Parathyroid adenoma (tissue), 2 donors: Measurements from ENCODE around the gene BBS9.

ENCODE experiments used
- H2AFZ ChIP-seq: fragments of 300-600 bp; sonication (generic); one replicate; pipeline ENCODE4 v1.7.0; 2017; ENCODE audit warnings: antibody characterized with exemption, mild to moderate bottlenecking
- H3K27ac ChIP-seq: fragments of 300-600 bp; sonication (generic); one replicate; pipeline ENCODE4 v1.7.0; 2017
- H3K27me3 ChIP-seq: fragments of 300-600 bp; sonication (generic); one replicate; pipeline ENCODE4 v1.7.0; 2017; ENCODE audit warnings: low read length; ENCODE audit not compliant: control insufficient read depth, insufficient read depth
- H3K36me3 ChIP-seq: fragments of 300-600 bp; sonication (generic); one replicate; pipeline ENCODE4 v1.7.0; 2017; ENCODE audit warnings: low read length; ENCODE audit not compliant: control insufficient read depth, insufficient read depth
- H3K4me1 ChIP-seq: fragments of 300-600 bp; sonication (generic); one replicate; pipeline ENCODE4 v1.7.0; 2017; ENCODE audit warnings: control low read depth
- H3K4me2 ChIP-seq: fragments of 300-600 bp; sonication (generic); one replicate; pipeline ENCODE4 v1.7.0; 2017; ENCODE audit warnings: low read length
- H3K4me3 ChIP-seq: fragments of 300-600 bp; sonication (generic); one replicate; pipeline ENCODE4 v1.7.0; 2017; ENCODE audit warnings: low read depth, low read length
- H3K79me2 ChIP-seq: fragments of 300-600 bp; sonication (generic); one replicate; pipeline ENCODE4 v1.7.0; 2017; ENCODE audit warnings: control low read depth
- H3K9ac ChIP-seq: fragments of 300-600 bp; sonication (generic); one replicate; pipeline ENCODE4 v1.7.0; 2017; ENCODE audit warnings: mild to moderate bottlenecking
- H3K9me3 ChIP-seq: fragments of 300-600 bp; sonication (generic); one replicate; pipeline ENCODE4 v1.7.0; 2017; ENCODE audit warnings: low read length; ENCODE audit not compliant: control insufficient read depth
- TF ChIP-seq, protein P1 (sequence below): fragments of 300-600 bp; sonication (generic); IDR thresholded peaks from one replicate; pipeline ENCODE4 v1.7.0; 2017; ENCODE audit warnings: antibody characterized with exemption, mild to moderate bottlenecking
- donor health status: primary hyperparathyroidism.

The BBS9 gene

DNA sequence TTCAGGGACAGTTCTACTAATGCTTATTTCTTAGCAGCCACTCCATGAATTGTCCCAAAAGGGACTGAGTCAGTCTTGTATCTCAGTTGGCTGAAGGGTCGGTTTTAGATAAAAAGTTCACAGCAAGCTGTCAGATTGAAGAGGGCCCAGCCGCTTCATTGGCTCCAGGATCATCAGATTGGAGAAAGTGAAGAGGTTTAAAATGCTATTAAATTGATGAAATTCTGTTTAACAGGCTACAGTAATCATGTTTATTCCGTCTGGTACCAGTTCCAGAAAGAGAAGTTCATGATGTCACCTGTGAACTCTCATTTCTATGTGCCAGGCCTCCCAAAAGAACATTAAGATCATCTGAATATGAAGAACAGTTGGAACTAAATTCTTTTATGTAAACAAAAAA is 481.6 kb downstream of the BBS9 start:
- Histone ChIP-seq H2AFZ (no peak overlapping the region), H3K36me3 (no peaks in the 10 kb centered on the region), H3K4me3 (no peak overlapping the region), H3K27me3 (no peaks in the 10 kb centered on the region), H3K79me2 (no peaks in the 10 kb centered on the region), H3K9ac (no peak overlapping the region), H3K27ac (no peak overlapping the region), H3K9me3 (no peaks in the 10 kb centered on the region), H3K4me1 (no peaks in the 10 kb centered on the region), H3K4me2 (no peak overlapping the region)
- TF ChIP-seq, protein P1, sequence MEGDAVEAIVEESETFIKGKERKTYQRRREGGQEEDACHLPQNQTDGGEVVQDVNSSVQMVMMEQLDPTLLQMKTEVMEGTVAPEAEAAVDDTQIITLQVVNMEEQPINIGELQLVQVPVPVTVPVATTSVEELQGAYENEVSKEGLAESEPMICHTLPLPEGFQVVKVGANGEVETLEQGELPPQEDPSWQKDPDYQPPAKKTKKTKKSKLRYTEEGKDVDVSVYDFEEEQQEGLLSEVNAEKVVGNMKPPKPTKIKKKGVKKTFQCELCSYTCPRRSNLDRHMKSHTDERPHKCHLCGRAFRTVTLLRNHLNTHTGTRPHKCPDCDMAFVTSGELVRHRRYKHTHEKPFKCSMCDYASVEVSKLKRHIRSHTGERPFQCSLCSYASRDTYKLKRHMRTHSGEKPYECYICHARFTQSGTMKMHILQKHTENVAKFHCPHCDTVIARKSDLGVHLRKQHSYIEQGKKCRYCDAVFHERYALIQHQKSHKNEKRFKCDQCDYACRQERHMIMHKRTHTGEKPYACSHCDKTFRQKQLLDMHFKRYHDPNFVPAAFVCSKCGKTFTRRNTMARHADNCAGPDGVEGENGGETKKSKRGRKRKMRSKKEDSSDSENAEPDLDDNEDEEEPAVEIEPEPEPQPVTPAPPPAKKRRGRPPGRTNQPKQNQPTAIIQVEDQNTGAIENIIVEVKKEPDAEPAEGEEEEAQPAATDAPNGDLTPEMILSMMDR = no peak

DNA sequence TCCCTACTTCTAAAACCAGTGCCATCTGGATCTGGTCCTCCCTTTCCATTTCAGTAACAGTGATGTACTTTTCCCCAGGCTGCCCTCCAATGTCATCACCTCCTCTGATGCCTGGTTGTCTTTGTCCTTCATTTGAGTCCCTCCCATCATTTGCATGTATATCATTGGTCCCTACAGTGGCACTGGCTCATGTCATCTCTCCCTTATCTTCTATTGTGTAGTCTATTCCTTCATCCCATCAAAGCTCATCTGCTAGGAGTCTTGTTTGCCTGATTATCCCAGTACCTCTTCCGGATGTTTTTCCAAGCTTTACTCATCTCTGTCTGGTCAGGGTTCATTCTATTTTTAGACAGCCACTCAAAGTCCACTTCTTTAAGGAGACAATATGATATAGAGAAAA is 483.1 kb downstream of the BBS9 start:
- H3K9ac ChIP-seq = no peak overlapping the region
- no peak overlapping the region for H2AFZ ChIP-seq
- TF ChIP-seq, protein P1 = no peak
- no peaks in the 10 kb centered on the region for H3K36me3 ChIP-seq
- H3K4me1 ChIP-seq = no peaks in the 10 kb centered on the region
- H3K79me2 ChIP-seq = no peaks in the 10 kb centered on the region
- H3K9me3 ChIP-seq = no peaks in the 10 kb centered on the region
- no peak overlapping the region for H3K4me3 ChIP-seq
- no peak overlapping the region for H3K27ac ChIP-seq
- H3K4me2 ChIP-seq = no peak overlapping the region
- no peaks in the 10 kb centered on the region for H3K27me3 ChIP-seq

DNA sequence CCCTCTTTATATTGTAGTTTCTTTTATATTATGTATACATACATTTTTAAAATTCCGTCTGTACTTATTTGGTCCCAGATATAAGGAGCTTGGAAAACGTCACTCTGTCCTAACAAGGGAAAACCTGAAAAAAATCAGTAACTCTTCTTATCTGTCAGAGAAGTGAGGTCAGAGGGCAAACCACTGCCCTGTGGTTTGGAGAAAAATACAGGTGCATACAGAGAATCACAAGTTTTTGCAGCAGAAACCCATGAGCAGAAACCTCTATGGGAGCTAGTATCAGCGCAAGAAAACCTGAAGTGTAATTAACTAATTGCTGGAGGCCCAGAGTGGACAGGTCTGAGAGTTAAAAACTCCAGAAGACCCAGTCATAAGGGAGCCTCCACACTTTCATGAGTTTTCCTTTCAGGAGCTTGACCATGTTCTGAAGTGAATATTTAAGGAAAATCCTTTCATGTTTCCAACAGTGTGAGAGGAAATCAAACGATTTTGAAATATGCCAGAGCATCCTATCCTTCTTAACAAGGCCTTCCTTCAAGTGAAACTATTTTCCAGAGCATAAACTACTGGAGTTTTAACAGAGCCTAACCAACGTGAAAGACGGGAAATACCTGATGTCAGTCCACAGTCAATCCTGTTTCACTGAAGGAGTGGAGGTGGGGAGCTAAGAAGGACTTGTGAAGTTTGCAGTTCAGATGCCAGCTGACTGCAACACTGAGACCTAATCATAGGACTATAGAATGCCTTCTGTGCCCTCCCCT is 485.2 kb downstream of the BBS9 start:
- Histone ChIP-seq H3K27me3 (no peaks in the 10 kb centered on the region), H2AFZ (no peak overlapping the region)

DNA sequence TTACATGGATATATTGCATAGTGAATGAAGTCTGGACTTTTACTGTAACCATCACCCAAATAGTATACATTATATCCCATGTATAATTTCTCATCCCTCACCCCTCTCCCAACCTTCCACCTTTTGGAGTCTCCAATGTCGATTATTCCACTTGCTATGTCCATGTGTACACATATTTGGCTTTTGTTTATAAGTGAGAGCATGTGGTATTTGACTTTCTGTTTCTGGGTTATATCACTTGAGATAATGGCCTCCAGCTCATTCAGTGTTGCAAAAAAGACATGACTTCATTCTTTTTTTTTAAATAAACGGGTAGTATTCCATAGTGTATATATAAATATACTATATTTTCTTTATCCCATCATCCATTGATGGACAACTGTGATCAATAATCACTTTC is 487.4 kb downstream of the BBS9 start:
- TF ChIP-seq, protein P1 = no peak
- Histone ChIP-seq H3K9ac (no peak overlapping the region), H3K4me1 (no peaks in the 10 kb centered on the region), H3K36me3 (no peaks in the 10 kb centered on the region), H3K9me3 (no peaks in the 10 kb centered on the region), H3K27me3 (no peaks in the 10 kb centered on the region), H3K27ac (no peak overlapping the region), H3K79me2 (no peaks in the 10 kb centered on the region), H2AFZ (no peak overlapping the region), H3K4me3 (no peak overlapping the region), H3K4me2 (no peak overlapping the region)

More for the DNA sequence above, 485.2 kb downstream of the BBS9 start:
- TF ChIP-seq, protein P1 = no peak
- Histone ChIP-seq H3K4me1 (no peaks in the 10 kb centered on the region), H3K4me2 (no peak overlapping the region), H3K9me3 (no peaks in the 10 kb centered on the region), H3K79me2 (no peaks in the 10 kb centered on the region), H3K9ac (no peak overlapping the region), H3K4me3 (no peak overlapping the region), H3K27ac (no peak overlapping the region), H3K36me3 (no peaks in the 10 kb centered on the region)

DNA sequence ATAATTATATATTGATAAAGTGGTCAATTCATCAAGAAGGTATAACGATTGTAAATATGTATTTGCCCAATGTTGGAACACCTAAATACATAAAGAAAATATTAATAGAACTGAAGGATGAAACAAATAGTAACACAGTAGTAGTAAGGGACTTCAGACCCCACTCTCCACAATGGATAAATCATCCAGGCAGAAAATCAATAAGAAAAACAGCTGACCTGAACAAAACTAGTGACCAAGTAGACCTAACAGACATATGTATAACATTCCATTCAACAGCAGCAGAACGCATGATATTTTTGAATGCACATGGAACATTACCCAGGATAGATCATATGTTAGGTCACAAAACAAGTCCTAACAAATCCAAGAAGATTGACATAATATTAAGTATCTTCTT is 489.9 kb downstream of the BBS9 start:
- TF ChIP-seq, protein P1 = no peak
- Histone ChIP-seq H3K4me2 (no peak overlapping the region), H3K4me1 (no peaks in the 10 kb centered on the region), H3K4me3 (no peak overlapping the region), H3K36me3 (no peaks in the 10 kb centered on the region), H3K27ac (no peak overlapping the region), H3K27me3 (no peaks in the 10 kb centered on the region), H2AFZ (no peak overlapping the region), H3K9ac (no peak overlapping the region), H3K79me2 (no peaks in the 10 kb centered on the region), H3K9me3 (no peaks in the 10 kb centered on the region)
